ENCODE results near the gene SIDT2. TPM values are rescaled to one million over a fixed set of nuclear protein-coding genes. Genes with fewer than 3 reads are reported as not detected.
"Not testable (repeated sequence)": the region's sequence is repeated elsewhere in the genome, so short reads cannot be mapped to it uniquely, and the experiment has no call there.

Gene SIDT2
- total RNA-seq, 2 donors from 2014 or later = 70.9 to 79.1 TPM

GRCh38 chr11:117199053-117199915 lies 20.7 kb downstream of the SIDT2 start, which contains the start of gene TAGLN:
TAGLN (plus strand) TSS chr11:117199370; CDS start chr11:117203014, 3,644 bp downstream.
- ATAC-seq (peak; percentile 7), DNase-seq (peak; percentile 53 to 83)
- intact Hi-C loops (cut with DNase I, micrococcal nuclease) = no loop called here

- ATAC-seq (no peak), DNase-seq (peak in 1 of 2 donors; percentile 35)
- intact Hi-C loops (cut with DNase I, micrococcal nuclease) = no loop called here
These were observed 21.6 kb downstream of the SIDT2 start for GRCh38 chr11:117199916-117200812.

GRCh38 chr11:117200813-117201657 lies 22.5 kb downstream of the SIDT2 start:
- ATAC-seq (no peak), DNase-seq (no peak)
- intact Hi-C loops (cut with DNase I, micrococcal nuclease) = no loop called here

GRCh38 chr11:117201658-117202305 lies 23.2 kb downstream of the SIDT2 start:
- intact Hi-C loops (cut with DNase I, micrococcal nuclease) = no loop called here
- ATAC-seq (no peak), DNase-seq (no peak)

GRCh38 chr11:117202386-117203068 lies 24.0 kb downstream of the SIDT2 start:
- intact Hi-C loops (cut with DNase I, micrococcal nuclease) = no loop called here
- DNase-seq = no peak
- ATAC-seq = no peak

- no peak for ATAC-seq
- DNase-seq = no peak
- intact Hi-C loops (cut with DNase I, micrococcal nuclease) = no loop called here
These were observed 24.5 kb downstream of the SIDT2 start for GRCh38 chr11:117203069-117203407.

- ATAC-seq (no peak), DNase-seq (peak in 1 of 2 donors; percentile 30)
- intact Hi-C loops (cut with DNase I, micrococcal nuclease) = loop anchor here in 1 of 2 donors (5.0 kb wide), 1 partner anchor 72 kb away; no protein-coding TSS in a partner anchor
These were observed 25.9 kb downstream of the SIDT2 start for GRCh38 chr11:117204283-117205080.

- DNase-seq (no peak), ATAC-seq (no peak)
- intact Hi-C loops (cut with DNase I, micrococcal nuclease) = loop anchor here in 1 of 2 donors (5.0 kb wide), 1 partner anchor 73 kb away; no protein-coding TSS in a partner anchor
These were observed 26.8 kb downstream of the SIDT2 start for GRCh38 chr11:117205211-117205818.

GRCh38 chr11:117206111-117206510 lies 27.6 kb downstream of the SIDT2 start:
- ATAC-seq, DNase-seq: not testable (repeated sequence)
- intact Hi-C loops (cut with DNase I, micrococcal nuclease) = loop anchor here in 1 of 2 donors (5.0 kb wide), 1 partner anchor 74 kb away; no protein-coding TSS in a partner anchor

GRCh38 chr11:117206859-117207258 lies 28.3 kb downstream of the SIDT2 start:
- not testable (repeated sequence) for DNase-seq
- intact Hi-C loops (cut with DNase I, micrococcal nuclease) = loop anchor here in 1 of 2 donors (5.0 kb wide), 1 partner anchor 75 kb away; no protein-coding TSS in a partner anchor
- peak; percentile 15 for ATAC-seq

GRCh38 chr11:117207481-117207880 lies 28.9 kb downstream of the SIDT2 start:
- not testable (repeated sequence) for ATAC-seq, DNase-seq
- intact Hi-C loops (cut with DNase I, micrococcal nuclease) = loop anchor here in 1 of 2 donors (5.0 kb wide), 1 partner anchor 75 kb away; no protein-coding TSS in a partner anchor

- ATAC-seq, DNase-seq: not testable (repeated sequence)
- intact Hi-C loops (cut with DNase I, micrococcal nuclease) = loop anchor here in 1 of 2 donors (5.0 kb wide), 1 partner anchor 76 kb away; no protein-coding TSS in a partner anchor
These were observed 30.2 kb downstream of the SIDT2 start for GRCh38 chr11:117208710-117209109.

GRCh38 chr11:117209351-117210125 lies 31.0 kb downstream of the SIDT2 start:
- not testable (repeated sequence) for ATAC-seq, DNase-seq
- intact Hi-C loops (cut with DNase I, micrococcal nuclease) = loop anchor here in 1 of 2 donors (5.0 kb wide), 1 partner anchor 77 kb away; no protein-coding TSS in a partner anchor

GRCh38 chr11:117210620-117211019 lies 32.1 kb downstream of the SIDT2 start:
- ATAC-seq (no peak), DNase-seq (no peak)
- intact Hi-C loops (cut with DNase I, micrococcal nuclease) = no loop called here

GRCh38 chr11:117212697-117213355 lies 34.3 kb downstream of the SIDT2 start:
- intact Hi-C loops (cut with DNase I, micrococcal nuclease) = no loop called here

More at GRCh38 chr11:117212697-117213355, 34.3 kb downstream of the SIDT2 start:
- no peak for DNase-seq
- ATAC-seq = no peak

Measured in left colon (tissue), 2 donors.